A204.1 (cell line): ENCODE data around the gene KNCN.

Source experiments
- FAIRE-seq: peaks from 2 replicates; lab custom pipeline; 2012; peaks lifted over from hg19 to GRCh38; lab: Jason Lieb, UNC

The KNCN gene

GRCh38 chr1:46523496-46524353 is 27.7 kb downstream of the KNCN start:
- no peak for FAIRE-seq

- FAIRE-seq, result no peak
These were observed 28.5 kb downstream of the KNCN start for GRCh38 chr1:46522969-46523320.

- no peak for FAIRE-seq
These were observed 29.1 kb downstream of the KNCN start for GRCh38 chr1:46522184-46522968.

- FAIRE-seq, result no peak
These were observed 30.0 kb downstream of the KNCN start for GRCh38 chr1:46521414-46521813.

GRCh38 chr1:46520063-46520911 is 31.2 kb downstream of the KNCN start:
- FAIRE-seq, result no peak

GRCh38 chr1:46519209-46519608 is 32.2 kb downstream of the KNCN start:
- no peak for FAIRE-seq

GRCh38 chr1:46517932-46518498 is 33.4 kb downstream of the KNCN start:
- no peak for FAIRE-seq

GRCh38 chr1:46517010-46517600 is 34.3 kb downstream of the KNCN start:
- FAIRE-seq, result no peak

GRCh38 chr1:46516200-46516950 is 35.1 kb downstream of the KNCN start:
- no peak for FAIRE-seq

- no peak for FAIRE-seq
These were observed 35.9 kb downstream of the KNCN start for GRCh38 chr1:46515576-46515975.

GRCh38 chr1:46513536-46513935 is 37.9 kb downstream of the KNCN start:
- FAIRE-seq, result no peak

- no peak for FAIRE-seq
These were observed 38.7 kb downstream of the KNCN start for GRCh38 chr1:46512792-46513190.

- no peak for FAIRE-seq
These were observed 39.2 kb downstream of the KNCN start for GRCh38 chr1:46512135-46512791.

- no peak for FAIRE-seq
These were observed 40.5 kb downstream of the KNCN start for GRCh38 chr1:46510998-46511365.

- FAIRE-seq, result no peak
These were observed 41.0 kb downstream of the KNCN start for GRCh38 chr1:46510341-46510997.

GRCh38 chr1:46508757-46509156 is 42.7 kb downstream of the KNCN start:
- no peak for FAIRE-seq

- no peak for FAIRE-seq
These were observed 44.8 kb downstream of the KNCN start for GRCh38 chr1:46506470-46507219.

- FAIRE-seq, result no peak
These were observed 48.0 kb downstream of the KNCN start for GRCh38 chr1:46503421-46503820.

GRCh38 chr1:46501528-46501927 is 49.9 kb downstream of the KNCN start:
- FAIRE-seq, result no peak
